ENCODE data around the gene P2RY14. TPM values are rescaled to one million over a fixed set of nuclear protein-coding genes. Genes with fewer than 3 reads are reported as not detected.

P2RY14 gene
- total RNA-seq, 1 donor from 2014 or later = not detected

- no peaks in the 10 kb centered on the region for H3K27me3 ChIP-seq (ENCODE audit: control insufficient read depth, insufficient read depth, low read length)
- no peak for TF ChIP-seq CTCF (IDR thresholded peaks at IDR 0.05; ENCODE audit: insufficient read depth, low read length, poor library complexity, severe bottlenecking)
- DNase-seq (ENCODE audit: low read depth) = no peak
- H3K4me3 ChIP-seq (ENCODE audit: low read depth, low read length) = no peak overlapping the region
- H3K36me3 ChIP-seq (ENCODE audit: control insufficient read depth, insufficient read depth, low read length) = no peaks in the 10 kb centered on the region
Observed at GRCh38 chr3:151218136-151218535, 60.2 kb downstream of the P2RY14 start.

- Histone ChIP-seq H3K36me3 (ENCODE audit: control insufficient read depth, insufficient read depth, low read length) (no peaks in the 10 kb centered on the region), H3K27me3 (ENCODE audit: control insufficient read depth, insufficient read depth, low read length) (no peaks in the 10 kb centered on the region), H3K4me3 (ENCODE audit: low read depth, low read length) (no peak overlapping the region)
- no peak for TF ChIP-seq CTCF (IDR thresholded peaks at IDR 0.05; ENCODE audit: insufficient read depth, low read length, poor library complexity, severe bottlenecking)
- DNase-seq (ENCODE audit: low read depth) = no peak
Observed at GRCh38 chr3:151216641-151217607, 61.4 kb downstream of the P2RY14 start.

- no peak for TF ChIP-seq CTCF (IDR thresholded peaks at IDR 0.05; ENCODE audit: insufficient read depth, low read length, poor library complexity, severe bottlenecking)
- no peaks in the 10 kb centered on the region for H3K36me3 ChIP-seq (ENCODE audit: control insufficient read depth, insufficient read depth, low read length)
Observed at GRCh38 chr3:151214459-151214858, 63.9 kb downstream of the P2RY14 start.

DNA sequence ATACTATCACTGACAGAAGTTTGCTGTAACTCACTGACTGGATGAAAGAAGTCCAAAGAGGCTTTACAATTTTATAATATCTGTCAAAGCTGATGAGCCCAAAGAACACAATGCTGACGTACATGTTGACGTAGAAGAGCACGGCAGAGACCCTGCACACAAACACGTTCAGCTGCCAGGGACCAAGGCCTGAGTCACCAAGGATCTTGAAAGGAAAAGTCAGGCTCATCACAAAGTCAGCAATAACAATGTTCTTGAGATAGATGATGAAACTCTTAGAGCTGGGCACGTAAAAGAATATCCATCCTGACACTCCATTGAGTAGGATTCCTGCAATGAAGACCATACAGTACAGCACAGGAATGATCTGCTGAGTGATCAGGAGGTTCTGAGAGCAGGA lies 64.5 kb downstream of the P2RY14 start:
- H3K4me3 ChIP-seq (ENCODE audit: low read depth, low read length) = no peak overlapping the region
- no peaks in the 10 kb centered on the region for H3K27me3 ChIP-seq (ENCODE audit: control insufficient read depth, insufficient read depth, low read length)
- H3K36me3 ChIP-seq (ENCODE audit: control insufficient read depth, insufficient read depth, low read length) = no peaks in the 10 kb centered on the region
- TF ChIP-seq CTCF (IDR thresholded peaks at IDR 0.05; ENCODE audit: insufficient read depth, low read length, poor library complexity, severe bottlenecking) = no peak
- DNase-seq (ENCODE audit: low read depth) = no peak

More at GRCh38 chr3:151214459-151214858, 63.9 kb downstream of the P2RY14 start:
- DNase-seq (ENCODE audit: low read depth) = no peak
- Histone ChIP-seq H3K4me3 (ENCODE audit: low read depth, low read length) (no peak overlapping the region), H3K27me3 (ENCODE audit: control insufficient read depth, insufficient read depth, low read length) (no peaks in the 10 kb centered on the region)

DNA sequence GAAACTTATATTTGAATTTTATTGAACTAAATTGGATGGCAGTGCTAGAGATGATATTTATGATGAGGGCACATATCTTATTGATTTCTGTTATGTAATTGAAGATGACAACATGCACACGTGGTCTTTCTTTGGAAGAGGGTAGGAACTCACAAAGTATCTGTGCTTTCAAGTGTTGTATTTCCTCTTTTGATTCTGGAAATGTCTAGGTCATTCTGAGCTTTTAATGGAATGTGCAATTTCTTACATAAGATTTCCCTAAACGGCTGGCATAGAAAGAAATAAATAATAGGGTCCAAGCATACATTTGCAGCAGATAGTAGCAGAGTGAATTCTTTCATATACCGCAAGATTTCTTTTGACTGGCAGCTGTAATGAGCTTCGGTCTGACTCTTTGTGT lies 65.2 kb downstream of the P2RY14 start:
- no peak overlapping the region for H3K4me3 ChIP-seq (ENCODE audit: low read depth, low read length)
- no peak for DNase-seq (ENCODE audit: low read depth)
- no peaks in the 10 kb centered on the region for H3K27me3 ChIP-seq (ENCODE audit: control insufficient read depth, insufficient read depth, low read length)
- no peaks in the 10 kb centered on the region for H3K36me3 ChIP-seq (ENCODE audit: control insufficient read depth, insufficient read depth, low read length)
- TF ChIP-seq CTCF (IDR thresholded peaks at IDR 0.05; ENCODE audit: insufficient read depth, low read length, poor library complexity, severe bottlenecking) = no peak
